Activated naive CD4-positive, alpha-beta T cell treated with anti-CD3 and anti-CD28 coated beads for 36 hours (primary cell): ENCODE data around the gene ZNF428. TPM values are rescaled to one million over a fixed set of nuclear protein-coding genes. Genes with fewer than 3 reads are reported as not detected.
A peak's percentile ranks its signal among the peaks of the same experiment; 100 is the strongest.
"Not testable (repeated sequence)": the region's sequence is repeated elsewhere in the genome, so short reads cannot be mapped to it uniquely, and the experiment has no call there.

Experiments used
- CTCF ChIA-PET: fragments of 350-600 bp; sonication (Branson Sonifier 250); formaldehyde crosslinking; loops from one replicate; lab custom pipeline; 2021; ENCODE audit warnings: antibody characterized with exemption; lab: Charles Lee
- DNase-seq: peaks from one replicate; pipeline ENCODE4 v3.0.0-alpha.2; 2020
- H3K27ac Mint-ChIP-seq: one replicate; pipeline ENCODE4 v1.8.0; 2021; ENCODE audit warnings: mild to moderate bottlenecking, mixed read lengths
- H3K27me3 Mint-ChIP-seq: one replicate; pipeline ENCODE4 v1.8.0; 2021; ENCODE audit warnings: low read depth, mixed read lengths
- H3K36me3 Mint-ChIP-seq: one replicate; pipeline ENCODE4 v1.8.0; 2021; ENCODE audit warnings: low read depth, mixed read lengths
- H3K4me1 Mint-ChIP-seq: one replicate; pipeline ENCODE4 v1.8.0; 2021; ENCODE audit warnings: low read depth, mixed read lengths
- H3K4me3 Mint-ChIP-seq: one replicate; pipeline ENCODE4 v1.8.0; 2021; ENCODE audit warnings: mild to moderate bottlenecking, moderate library complexity, mixed read lengths
- H3K9me3 Mint-ChIP-seq: one replicate; pipeline ENCODE4 v1.8.0; 2021; ENCODE audit warnings: mixed read lengths
- intact Hi-C: fragments of 100-400 bp; cut with micrococcal nuclease; formaldehyde crosslinking; loops from one replicate; pipeline ENCODE4 v1.15.1; 2023
- total RNA-seq, 2 experiments: library from RNA; stranded (reverse); gene quantifications; one replicate each; pipeline ENCODE4 v1.2.3, GENCODE V29; 2021

The ZNF428 gene
- total RNA-seq, 2 experiments from 2014 or later = 11.4 to 11.8 TPM

DNA sequence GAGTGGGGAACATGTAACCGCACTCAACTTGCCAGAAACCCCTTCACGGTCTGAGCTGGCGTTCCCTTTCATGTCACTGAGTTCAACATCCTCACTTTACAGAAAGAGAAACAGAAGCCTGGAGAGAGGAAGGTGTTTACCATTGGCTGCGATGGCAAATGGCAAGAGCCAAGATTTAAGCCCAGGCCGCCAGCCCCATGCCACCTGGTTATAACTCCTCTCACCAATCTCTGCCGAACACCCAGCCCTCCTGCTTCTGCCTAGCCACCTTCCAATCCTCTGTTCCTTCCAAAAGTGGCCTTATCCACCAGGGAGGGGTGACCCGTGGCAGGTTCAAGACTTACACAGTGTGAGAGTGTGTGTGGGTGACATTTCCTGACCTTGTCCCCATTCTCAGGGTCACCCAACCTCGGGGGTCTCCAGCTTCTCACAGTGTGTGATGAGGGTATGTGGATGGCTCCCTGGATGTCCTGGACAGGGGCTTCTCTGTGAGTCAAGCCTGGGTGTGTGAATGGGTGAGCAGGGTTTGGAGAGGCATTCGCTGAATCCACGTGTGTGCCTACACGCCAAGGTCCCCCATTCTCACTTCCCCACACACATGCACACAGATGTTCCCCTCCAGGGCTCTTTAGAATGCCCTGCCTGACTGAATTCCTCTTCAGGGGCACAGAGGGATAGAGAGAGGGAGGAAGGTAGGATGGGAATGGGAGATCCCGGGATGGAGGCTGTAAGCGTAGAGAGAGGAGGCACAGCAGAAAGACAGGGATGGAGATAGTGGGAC, 19.0 kb upstream of the ZNF428 start:
- no peak overlapping the region for H3K27ac Mint-ChIP-seq
- no peak for DNase-seq
- CTCF ChIA-PET = interaction anchor here (1.1 kb wide), 1 partner anchor 10 kb away, joined by 3 read pairs; no protein-coding TSS in a partner anchor
- intact Hi-C loops = no loop called here
- no peaks in the 10 kb centered on the region for H3K36me3 Mint-ChIP-seq
- peak overlapping the region; percentile 67 for H3K4me3 Mint-ChIP-seq
- peaks cover 13% of the 10 kb centered on the region for H3K4me1 Mint-ChIP-seq
- no peaks in the 10 kb centered on the region for H3K9me3 Mint-ChIP-seq
- H3K27me3 Mint-ChIP-seq = peaks cover 20% of the 10 kb centered on the region

DNA sequence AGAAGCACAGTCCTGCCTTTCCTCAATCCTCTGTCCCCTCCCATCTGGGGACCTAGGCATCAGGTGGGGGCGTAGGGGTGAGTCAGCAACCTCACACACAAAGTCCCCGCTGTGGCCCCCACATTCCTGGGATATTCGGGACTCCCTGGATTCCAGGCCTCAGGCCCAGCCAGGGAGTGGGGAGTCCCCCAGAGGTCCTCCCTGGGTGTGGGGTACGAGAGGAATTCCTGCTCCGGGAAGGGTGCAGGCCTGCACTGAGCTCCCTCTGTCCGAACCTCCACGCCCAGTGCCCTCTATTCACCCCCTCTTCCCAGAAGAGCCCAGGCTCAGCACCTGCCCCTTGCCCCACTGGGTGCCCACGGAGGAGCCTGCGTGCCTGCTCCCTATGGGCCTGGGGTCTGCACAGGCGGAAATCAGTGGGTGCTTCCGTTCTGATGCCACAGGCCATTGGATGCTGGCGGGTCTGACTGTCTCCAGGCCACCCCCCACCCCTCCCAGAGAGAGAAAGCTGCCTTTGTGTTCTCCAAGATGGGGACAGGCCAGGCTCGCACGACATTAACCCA, 16.8 kb upstream of the ZNF428 start:
- Mint-ChIP-seq H3K9me3 (no peaks in the 10 kb centered on the region), H3K36me3 (no peaks in the 10 kb centered on the region), H3K27me3 (peaks cover 20% of the 10 kb centered on the region), H3K4me1 (peaks cover 13% of the 10 kb centered on the region), H3K27ac (no peak overlapping the region), H3K4me3 (no peak overlapping the region)
- intact Hi-C loops = no loop called here
- DNase-seq = no peak
- CTCF ChIA-PET = no interaction called here

DNA sequence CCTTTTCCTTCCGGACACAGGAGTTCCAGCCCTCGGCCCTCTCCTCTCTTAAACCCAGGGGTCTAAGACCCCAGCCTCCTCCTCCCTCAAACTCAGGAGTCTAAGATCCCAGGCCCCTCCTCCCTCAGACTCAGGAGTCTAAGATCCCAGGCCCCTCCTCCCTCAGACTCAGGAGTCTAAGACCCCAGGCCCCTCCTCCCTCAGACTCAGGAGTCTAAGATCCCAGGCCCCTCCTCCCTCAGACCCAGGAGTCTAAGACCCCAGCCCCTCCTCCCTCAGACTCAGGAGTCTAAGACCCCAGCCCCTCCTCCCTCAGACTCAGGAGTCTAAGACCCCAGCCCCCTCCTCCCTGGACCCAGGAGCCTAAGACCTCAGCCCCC, 16.1 kb upstream of the ZNF428 start:
- CTCF ChIA-PET = interaction anchor here (0.6 kb wide), 1 partner anchor 1799 kb away, joined by 3 read pairs; no protein-coding TSS in a partner anchor
- H3K4me3 Mint-ChIP-seq, intact Hi-C loops, H3K36me3 Mint-ChIP-seq, H3K27ac Mint-ChIP-seq, H3K9me3 Mint-ChIP-seq, DNase-seq: not testable (repeated sequence)
- H3K4me1 Mint-ChIP-seq = peaks cover 12% of the 10 kb centered on the region
- peaks cover 18% of the 10 kb centered on the region for H3K27me3 Mint-ChIP-seq

DNA sequence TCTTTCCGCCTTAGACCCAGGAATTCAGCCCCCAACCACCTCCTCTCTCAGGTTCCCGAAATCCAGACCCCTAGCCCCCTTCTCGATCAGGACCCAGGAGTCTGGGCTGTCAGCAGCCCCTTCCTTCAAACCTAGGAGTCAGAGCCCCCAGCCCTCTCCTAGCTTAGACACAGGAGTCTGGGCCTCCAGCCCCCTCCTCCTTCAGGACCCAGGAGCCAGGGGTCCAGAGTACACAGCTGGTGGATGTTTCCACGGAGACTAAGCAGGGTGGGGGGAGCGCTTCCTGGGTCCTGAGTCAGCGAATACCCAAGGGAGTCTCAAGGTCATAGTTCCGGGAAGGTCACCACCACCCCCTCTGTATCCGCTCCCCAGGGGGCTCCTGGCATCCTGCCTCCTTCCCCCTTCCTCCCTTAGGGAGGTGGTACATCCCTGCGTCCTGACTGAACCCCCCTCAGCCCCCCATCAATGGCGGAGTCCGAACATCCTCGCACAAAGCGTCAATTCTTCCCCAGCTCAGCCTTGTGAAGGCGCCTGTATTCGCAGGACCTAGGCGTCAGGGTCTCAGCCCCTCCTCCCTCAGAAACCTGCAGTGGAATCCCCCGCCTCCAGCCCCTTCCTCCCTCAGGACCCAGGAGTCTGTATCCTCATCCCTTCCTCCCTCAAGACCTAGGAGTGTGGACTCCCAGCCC, 15.6 kb upstream of the ZNF428 start:
- Mint-ChIP-seq H3K4me3 (no peak overlapping the region), H3K27ac (no peak overlapping the region), H3K36me3 (no peaks in the 10 kb centered on the region), H3K27me3 (peaks cover 16% of the 10 kb centered on the region), H3K9me3 (no peaks in the 10 kb centered on the region), H3K4me1 (peaks cover 7% of the 10 kb centered on the region)
- DNase-seq = no peak
- intact Hi-C loops = no loop called here
- CTCF ChIA-PET = interaction anchor here (0.6 kb wide), 1 partner anchor 1798 kb away, joined by 3 read pairs; no protein-coding TSS in a partner anchor

DNA sequence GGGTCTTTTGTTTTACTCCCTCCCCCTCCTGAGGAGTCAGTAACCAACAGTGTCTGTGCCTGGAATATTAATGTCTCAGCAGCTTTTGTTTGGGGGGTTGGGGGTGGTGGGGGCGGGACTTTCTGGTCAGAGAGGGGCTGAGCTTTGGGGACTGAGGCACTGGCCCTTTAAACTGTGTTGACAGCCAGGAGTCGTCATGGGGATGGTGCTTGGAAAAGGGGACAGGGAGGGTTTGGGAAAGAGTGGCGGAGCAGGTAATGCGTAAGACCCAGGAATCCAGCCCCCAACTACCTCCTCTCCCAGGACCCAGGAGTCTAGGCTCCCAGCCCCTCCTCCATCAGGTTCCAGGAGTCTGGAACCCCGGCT, 15.1 kb upstream of the ZNF428 start:
- Mint-ChIP-seq H3K36me3 (no peaks in the 10 kb centered on the region), H3K27ac (no peak overlapping the region), H3K4me1 (peaks cover 5% of the 10 kb centered on the region), H3K9me3 (no peaks in the 10 kb centered on the region), H3K4me3 (no peak overlapping the region), H3K27me3 (peaks cover 14% of the 10 kb centered on the region)
- CTCF ChIA-PET = no interaction called here
- intact Hi-C loops = no loop called here
- no peak for DNase-seq

DNA sequence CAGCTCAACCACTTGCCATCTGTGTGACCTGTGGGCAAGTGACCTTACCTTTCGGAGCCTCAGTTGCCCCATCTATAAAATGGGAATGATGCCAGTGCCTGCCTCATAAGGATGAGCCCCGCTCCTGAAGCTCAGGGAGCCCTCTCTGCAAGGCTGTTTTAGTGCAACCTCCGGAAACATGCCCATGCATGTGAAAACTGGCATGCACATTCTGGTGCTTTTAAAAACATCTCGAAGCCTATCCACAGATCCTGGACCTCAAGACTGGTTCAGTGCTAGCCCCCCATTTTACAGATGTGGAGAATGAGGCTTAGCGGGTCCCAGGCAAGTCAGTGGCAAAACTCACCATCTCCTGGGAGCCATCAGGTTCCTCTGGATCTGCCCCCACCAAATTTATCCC, 14.6 kb upstream of the ZNF428 start:
- H3K9me3 Mint-ChIP-seq = no peaks in the 10 kb centered on the region
- H3K4me3 Mint-ChIP-seq = no peak overlapping the region
- intact Hi-C loops = no loop called here
- DNase-seq = no peak
- CTCF ChIA-PET = interaction anchor here (0.6 kb wide), 1 partner anchor 129 kb away, joined by 4 read pairs; no protein-coding TSS in a partner anchor
- H3K27me3 Mint-ChIP-seq = peaks cover 12% of the 10 kb centered on the region
- no peaks in the 10 kb centered on the region for H3K36me3 Mint-ChIP-seq
- peaks cover 4% of the 10 kb centered on the region for H3K4me1 Mint-ChIP-seq
- H3K27ac Mint-ChIP-seq = no peak overlapping the region

DNA sequence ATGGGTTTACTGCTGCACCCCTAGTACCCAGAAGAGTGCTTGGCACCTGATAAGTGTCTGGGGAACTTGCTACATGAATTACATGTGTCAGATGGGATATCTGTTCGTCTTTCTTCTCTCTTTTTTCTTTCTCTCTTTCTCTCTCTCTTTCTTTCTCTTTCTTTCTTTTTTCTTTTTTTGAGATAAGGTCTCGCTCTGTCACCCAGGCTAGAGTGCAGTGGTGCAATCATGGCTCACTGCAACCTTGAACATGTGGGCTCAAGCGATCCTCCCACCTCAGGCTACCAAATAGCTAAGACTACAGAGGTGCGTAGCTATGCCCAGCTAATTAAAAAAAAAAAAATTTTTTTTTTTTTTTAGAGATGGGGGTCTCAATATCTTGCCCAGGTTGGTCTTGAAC, 14.1 kb upstream of the ZNF428 start:
- Mint-ChIP-seq H3K27me3 (peaks cover 6% of the 10 kb centered on the region), H3K9me3 (no peaks in the 10 kb centered on the region), H3K27ac (no peak overlapping the region), H3K36me3 (no peaks in the 10 kb centered on the region), H3K4me1 (no peaks in the 10 kb centered on the region), H3K4me3 (no peak overlapping the region)
- intact Hi-C loops = no loop called here
- CTCF ChIA-PET = interaction anchor here (0.6 kb wide), 1 partner anchor 130 kb away, joined by 4 read pairs; no protein-coding TSS in a partner anchor
- DNase-seq = no peak

DNA sequence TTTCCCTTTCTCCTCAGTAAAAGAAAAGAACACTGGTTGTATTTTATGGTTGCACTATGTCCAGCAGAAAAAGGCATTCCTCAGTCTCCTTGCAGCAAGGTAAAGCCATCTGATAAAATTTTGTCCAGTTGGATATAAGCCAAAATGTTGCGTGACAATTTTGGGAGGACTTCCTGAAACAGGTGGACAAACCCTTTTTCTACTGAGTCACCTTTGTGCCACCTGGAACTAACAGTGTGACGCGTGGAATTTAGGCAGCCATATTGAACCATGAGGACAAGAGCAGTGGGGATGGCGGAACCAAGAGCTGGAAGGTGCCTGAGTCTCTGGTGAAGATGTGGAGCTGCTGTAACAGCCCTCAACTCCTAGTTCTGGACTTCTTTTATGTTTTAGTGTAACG, 12.1 kb upstream of the ZNF428 start:
- no peak overlapping the region for H3K4me3 Mint-ChIP-seq
- H3K27me3 Mint-ChIP-seq = peaks cover 14% of the 10 kb centered on the region
- intact Hi-C loops = no loop called here
- no peaks in the 10 kb centered on the region for H3K9me3 Mint-ChIP-seq
- no peak for DNase-seq
- CTCF ChIA-PET = no interaction called here
- H3K4me1 Mint-ChIP-seq = peaks cover 4% of the 10 kb centered on the region
- H3K36me3 Mint-ChIP-seq = no peaks in the 10 kb centered on the region
- no peak overlapping the region for H3K27ac Mint-ChIP-seq

DNA sequence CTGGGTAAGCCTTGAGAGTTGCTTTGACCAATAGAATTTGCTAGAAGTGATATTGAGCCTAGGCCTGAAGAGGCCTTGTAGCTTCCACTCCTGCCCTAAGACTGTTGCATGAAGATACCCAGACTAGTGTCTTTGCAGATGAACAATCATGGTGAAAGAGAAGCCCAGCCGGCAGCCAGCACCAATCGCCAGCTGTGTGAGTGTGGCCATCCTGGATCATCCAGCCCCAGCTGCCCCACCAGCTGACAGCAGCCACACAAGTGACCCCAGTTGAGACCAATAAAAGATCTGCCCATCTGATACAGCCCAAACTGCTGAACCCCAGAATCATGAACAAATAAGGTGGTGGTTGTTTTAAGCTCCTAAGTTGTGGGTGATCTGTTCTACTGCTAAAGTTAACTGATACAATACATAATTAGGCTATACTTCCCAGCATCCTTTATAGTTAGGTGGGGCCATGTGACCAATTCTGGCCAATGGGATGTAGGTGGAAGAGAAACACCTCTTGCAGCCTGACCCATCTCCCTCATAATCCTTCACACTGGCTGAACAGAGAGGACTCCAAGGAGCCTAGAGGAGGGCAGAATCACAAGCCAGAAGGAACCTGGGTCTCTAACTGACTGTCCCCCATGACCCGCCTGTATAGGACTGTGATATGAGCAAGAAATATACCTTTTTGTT, 9.4 kb upstream of the ZNF428 start:
- CTCF ChIA-PET = interaction anchor here (1.5 kb wide), 1 partner anchor 40 kb away, joined by 3 read pairs; no protein-coding TSS in a partner anchor
- peaks cover 18% of the 10 kb centered on the region for H3K4me1 Mint-ChIP-seq
- H3K9me3 Mint-ChIP-seq = no peaks in the 10 kb centered on the region
- H3K27ac Mint-ChIP-seq = no peak overlapping the region
- DNase-seq = no peak
- intact Hi-C loops = loop anchor here (10.0 kb wide), 1 partner anchor 184 kb away; no protein-coding TSS in a partner anchor
- H3K27me3 Mint-ChIP-seq = peaks cover 17% of the 10 kb centered on the region
- H3K4me3 Mint-ChIP-seq = no peak overlapping the region
- no peaks in the 10 kb centered on the region for H3K36me3 Mint-ChIP-seq

DNA sequence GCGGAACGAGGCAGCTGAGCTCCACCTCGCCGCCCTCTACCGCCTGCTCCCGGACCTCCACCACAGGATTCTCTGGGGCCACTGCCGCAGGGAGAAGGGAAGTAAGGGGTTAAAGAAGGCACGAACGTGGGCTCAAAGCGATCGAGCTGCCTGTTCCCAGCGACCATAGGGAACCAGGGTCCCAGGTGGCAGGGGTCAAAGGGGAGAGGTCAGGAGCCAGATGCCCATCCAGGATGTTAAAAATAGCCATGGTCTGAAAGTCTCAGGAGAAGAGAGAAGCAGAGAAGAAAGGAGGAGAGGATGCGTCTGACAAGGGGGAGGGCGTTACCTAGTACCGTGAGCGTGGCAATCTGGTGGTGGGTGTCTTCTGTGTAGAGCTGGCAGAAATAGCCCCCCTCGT, 7.4 kb upstream of the ZNF428 start:
- Mint-ChIP-seq H3K27me3 (peaks cover 17% of the 10 kb centered on the region), H3K27ac (no peak overlapping the region), H3K4me1 (peaks cover 18% of the 10 kb centered on the region), H3K4me3 (no peak overlapping the region), H3K9me3 (no peaks in the 10 kb centered on the region), H3K36me3 (no peaks in the 10 kb centered on the region)
- CTCF ChIA-PET = interaction anchor here (1.6 kb wide), 1 partner anchor 180 kb away, joined by 5 read pairs; no protein-coding TSS in a partner anchor
- intact Hi-C loops = loop anchor here (10.0 kb wide), 1 partner anchor 182 kb away; no protein-coding TSS in a partner anchor
- no peak for DNase-seq

DNA sequence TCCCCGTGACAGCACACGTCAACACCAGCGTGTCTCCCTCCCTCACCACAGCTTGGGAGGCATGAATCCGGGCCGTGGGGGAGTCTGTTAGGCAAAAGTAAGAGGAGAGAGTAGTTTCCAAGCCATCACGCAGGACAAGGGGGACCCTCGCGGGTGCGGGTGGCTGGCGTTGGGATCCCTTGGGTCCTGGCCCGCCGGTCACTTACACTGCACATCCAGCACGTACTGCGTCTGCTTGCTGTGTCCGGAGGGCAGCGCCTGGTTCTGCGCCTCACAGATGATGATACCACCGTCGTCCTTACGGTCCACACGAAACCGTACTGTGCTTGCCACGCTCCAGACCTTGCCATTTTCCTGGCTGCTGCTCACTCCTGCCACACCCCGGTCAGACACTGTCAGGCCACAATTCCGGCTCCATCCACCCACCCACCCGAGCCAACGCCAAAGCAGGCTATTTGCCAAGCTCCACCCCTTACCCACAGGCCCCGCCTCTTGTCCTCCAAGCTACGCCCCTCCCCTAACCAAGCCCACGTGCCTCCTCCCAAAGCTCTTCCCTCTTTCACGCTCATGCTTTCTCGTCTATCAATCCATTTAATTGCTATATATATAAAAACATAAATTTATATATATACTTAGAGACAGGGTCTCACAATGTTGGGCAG, 6.6 kb upstream of the ZNF428 start:
- Mint-ChIP-seq H3K36me3 (no peaks in the 10 kb centered on the region), H3K4me3 (peak overlapping the region; percentile 21), H3K4me1 (peaks cover 18% of the 10 kb centered on the region), H3K9me3 (no peaks in the 10 kb centered on the region), H3K27me3 (peaks cover 17% of the 10 kb centered on the region), H3K27ac (no peak overlapping the region)
- intact Hi-C loops = loop anchor here (10.0 kb wide), 1 partner anchor 181 kb away; no protein-coding TSS in a partner anchor
- peak; percentile 54 for DNase-seq
- CTCF ChIA-PET = interaction anchor here (0.6 to 1.1 kb wide), 3 partner anchors 26 to 1979 kb away, joined by 3 to 7 read pairs (median 3); no protein-coding TSS in a partner anchor
